Gastrocnemius medialis (tissue), 4 donors: ENCODE results near the gene PASD1.

Experiments used
- POLR2A ChIP-seq, 2 donors: fragments of 450-650 bp; IDR thresholded peaks; one replicate each; pipeline ENCODE4 v1.6.1; 2017; ENCODE audit warnings: antibody characterized with exemption in 2 of 2, mild to moderate bottlenecking in 2 of 2, moderate library complexity in 2 of 2
- TF ChIP-seq, protein P1 (sequence below), 5 experiments: fragments of 450-650 bp in 3 of 5; fragments of 200-600 bp in 2 of 5; sonication (generic) in 2 of 5; IDR thresholded peaks in 4 of 5; conservative IDR thresholded peaks in 1 of 5; 1 replicate in 4 of 5; 2 replicates in 1 of 5; pipeline ENCODE4 v1.5.1; 2016 to 2019; ENCODE audit warnings: antibody characterized with exemption in 5 of 5, mild to moderate bottlenecking in 3 of 5, moderate library complexity in 3 of 5

- TF ChIP-seq, protein P1, sequence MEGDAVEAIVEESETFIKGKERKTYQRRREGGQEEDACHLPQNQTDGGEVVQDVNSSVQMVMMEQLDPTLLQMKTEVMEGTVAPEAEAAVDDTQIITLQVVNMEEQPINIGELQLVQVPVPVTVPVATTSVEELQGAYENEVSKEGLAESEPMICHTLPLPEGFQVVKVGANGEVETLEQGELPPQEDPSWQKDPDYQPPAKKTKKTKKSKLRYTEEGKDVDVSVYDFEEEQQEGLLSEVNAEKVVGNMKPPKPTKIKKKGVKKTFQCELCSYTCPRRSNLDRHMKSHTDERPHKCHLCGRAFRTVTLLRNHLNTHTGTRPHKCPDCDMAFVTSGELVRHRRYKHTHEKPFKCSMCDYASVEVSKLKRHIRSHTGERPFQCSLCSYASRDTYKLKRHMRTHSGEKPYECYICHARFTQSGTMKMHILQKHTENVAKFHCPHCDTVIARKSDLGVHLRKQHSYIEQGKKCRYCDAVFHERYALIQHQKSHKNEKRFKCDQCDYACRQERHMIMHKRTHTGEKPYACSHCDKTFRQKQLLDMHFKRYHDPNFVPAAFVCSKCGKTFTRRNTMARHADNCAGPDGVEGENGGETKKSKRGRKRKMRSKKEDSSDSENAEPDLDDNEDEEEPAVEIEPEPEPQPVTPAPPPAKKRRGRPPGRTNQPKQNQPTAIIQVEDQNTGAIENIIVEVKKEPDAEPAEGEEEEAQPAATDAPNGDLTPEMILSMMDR (IDR thresholded peaks at IDR 0.05 in 4 of 5, conservative IDR thresholded peaks at IDR 0.05 in 1 of 5), result no peak
- no peak for TF ChIP-seq POLR2A (IDR thresholded peaks at IDR 0.05)
Observed at GRCh38 chrX:151687635-151688034, 124.2 kb downstream of the PASD1 start.
